KOPT-K1 (cell line): ENCODE data around the gene MYMK.

Source experiments
- H3K27ac ChIP-seq: fragments of 200-600 bp; sonication (generic); 2 replicates; pipeline ENCODE4 v1.5.1; 2016; ENCODE audit warnings: antibody characterized with exemption, mild to moderate bottlenecking, low read depth, low read length; ENCODE audit not compliant: poor library complexity, severe bottlenecking
- H3K36me3 ChIP-seq: fragments of 200-600 bp; sonication (generic); 2 replicates; pipeline ENCODE4 v1.5.1; 2017; ENCODE audit warnings: antibody characterized with exemption, mild to moderate bottlenecking, low read length, moderate library complexity; ENCODE audit not compliant: insufficient read depth
- H3K9me3 ChIP-seq: fragments of 200-600 bp; sonication (generic); 2 replicates; pipeline ENCODE4 v1.5.1; 2017; ENCODE audit warnings: antibody characterized with exemption, low read length, mild to moderate bottlenecking; ENCODE audit not compliant: insufficient read depth, poor library complexity, severe bottlenecking

The MYMK gene

DNA sequence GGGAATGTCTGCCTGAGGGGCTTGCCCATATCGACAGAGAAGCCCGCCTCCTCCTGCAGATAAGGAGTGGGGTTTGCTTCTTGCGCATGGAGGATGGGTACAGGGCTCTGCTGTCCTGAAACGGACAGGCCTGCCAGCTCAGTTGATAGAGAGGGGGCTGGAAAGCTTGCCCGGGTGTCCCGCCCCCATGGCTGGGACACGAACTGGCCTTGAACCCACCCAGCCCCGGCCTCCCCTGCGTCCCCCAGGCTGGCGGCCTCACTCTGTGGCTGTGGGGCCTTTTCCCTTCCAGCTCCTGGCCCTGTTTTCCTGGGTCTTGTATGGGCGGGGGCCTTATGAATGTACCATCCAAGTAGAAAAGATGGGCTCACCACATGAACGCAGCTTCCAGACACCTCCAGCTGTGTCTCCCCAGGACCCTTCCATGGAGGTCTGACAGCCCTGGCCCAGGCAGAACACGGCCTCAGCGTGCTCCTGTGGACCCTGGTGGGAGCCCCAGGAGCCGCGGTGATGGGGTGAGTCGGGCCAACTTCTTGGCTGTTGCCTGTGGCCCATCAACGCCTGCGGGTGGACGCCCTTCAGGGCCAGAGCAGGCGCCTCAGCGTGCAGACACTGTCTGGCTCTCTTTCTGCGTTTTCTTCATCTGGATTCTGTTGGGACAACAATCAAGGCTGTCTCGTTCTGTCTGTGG lies 30.0 kb downstream of the MYMK start:
- Histone ChIP-seq H3K9me3 (no peaks in the 10 kb centered on the region), H3K36me3 (no peaks in the 10 kb centered on the region), H3K27ac (no peak overlapping the region)

DNA sequence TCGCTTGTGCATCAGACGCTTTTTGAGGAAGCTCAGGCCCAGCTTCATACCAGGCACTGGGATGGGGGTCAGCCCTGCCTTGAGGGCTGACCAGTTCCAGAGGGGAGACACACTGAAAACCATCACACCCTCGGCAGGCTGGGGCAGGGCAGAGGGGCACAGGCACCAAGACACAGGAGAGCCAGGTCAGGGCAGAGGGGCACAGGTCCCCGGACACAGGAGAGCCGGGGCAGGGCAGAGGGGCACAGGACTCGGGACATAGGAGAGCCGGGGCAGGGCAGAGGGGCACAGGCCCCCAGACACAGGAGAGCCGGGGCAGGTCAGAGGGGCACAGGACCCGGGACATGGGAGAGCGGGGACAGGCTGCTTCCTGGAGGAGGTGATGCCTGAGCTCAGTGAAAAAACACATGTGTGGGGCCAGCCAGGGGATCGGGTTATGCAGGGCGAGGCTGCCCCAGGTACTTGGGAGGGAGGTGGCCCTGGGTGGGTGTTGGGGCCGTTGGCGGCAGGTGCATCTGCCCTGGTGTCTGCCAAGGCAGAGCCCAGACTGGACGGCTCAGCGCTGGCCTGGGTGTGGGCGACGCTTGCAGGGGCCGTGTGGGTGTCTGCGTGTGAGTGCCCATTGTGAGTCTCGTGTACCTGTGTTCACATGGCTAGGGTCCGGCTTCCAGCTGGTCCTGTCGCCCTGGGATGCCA lies 30.8 kb downstream of the MYMK start:
- no peaks in the 10 kb centered on the region for H3K36me3 ChIP-seq
- no peaks in the 10 kb centered on the region for H3K9me3 ChIP-seq
- H3K27ac ChIP-seq = no peak overlapping the region

DNA sequence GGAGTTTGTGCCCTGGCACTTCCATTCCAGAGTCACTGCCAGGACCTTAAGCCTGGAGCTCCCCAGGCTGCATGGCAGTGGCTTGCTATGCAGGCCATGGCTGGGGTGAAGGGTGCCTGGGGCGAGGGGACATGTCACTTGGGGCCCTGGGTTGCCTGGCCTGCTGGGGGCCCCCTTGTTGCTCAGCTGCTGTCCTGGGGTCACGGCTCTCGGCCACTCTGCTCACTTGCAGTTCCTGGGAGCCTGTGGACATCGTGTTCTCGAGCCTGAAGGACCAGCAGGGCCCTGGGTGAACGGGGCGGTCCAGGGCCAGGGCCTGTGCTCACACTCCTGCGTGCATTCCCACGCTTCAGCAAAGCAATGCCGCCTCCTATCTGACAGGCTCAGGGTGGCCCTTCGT lies 31.3 kb downstream of the MYMK start:
- H3K36me3 ChIP-seq = no peaks in the 10 kb centered on the region
- H3K27ac ChIP-seq = no peak overlapping the region
- no peaks in the 10 kb centered on the region for H3K9me3 ChIP-seq

DNA sequence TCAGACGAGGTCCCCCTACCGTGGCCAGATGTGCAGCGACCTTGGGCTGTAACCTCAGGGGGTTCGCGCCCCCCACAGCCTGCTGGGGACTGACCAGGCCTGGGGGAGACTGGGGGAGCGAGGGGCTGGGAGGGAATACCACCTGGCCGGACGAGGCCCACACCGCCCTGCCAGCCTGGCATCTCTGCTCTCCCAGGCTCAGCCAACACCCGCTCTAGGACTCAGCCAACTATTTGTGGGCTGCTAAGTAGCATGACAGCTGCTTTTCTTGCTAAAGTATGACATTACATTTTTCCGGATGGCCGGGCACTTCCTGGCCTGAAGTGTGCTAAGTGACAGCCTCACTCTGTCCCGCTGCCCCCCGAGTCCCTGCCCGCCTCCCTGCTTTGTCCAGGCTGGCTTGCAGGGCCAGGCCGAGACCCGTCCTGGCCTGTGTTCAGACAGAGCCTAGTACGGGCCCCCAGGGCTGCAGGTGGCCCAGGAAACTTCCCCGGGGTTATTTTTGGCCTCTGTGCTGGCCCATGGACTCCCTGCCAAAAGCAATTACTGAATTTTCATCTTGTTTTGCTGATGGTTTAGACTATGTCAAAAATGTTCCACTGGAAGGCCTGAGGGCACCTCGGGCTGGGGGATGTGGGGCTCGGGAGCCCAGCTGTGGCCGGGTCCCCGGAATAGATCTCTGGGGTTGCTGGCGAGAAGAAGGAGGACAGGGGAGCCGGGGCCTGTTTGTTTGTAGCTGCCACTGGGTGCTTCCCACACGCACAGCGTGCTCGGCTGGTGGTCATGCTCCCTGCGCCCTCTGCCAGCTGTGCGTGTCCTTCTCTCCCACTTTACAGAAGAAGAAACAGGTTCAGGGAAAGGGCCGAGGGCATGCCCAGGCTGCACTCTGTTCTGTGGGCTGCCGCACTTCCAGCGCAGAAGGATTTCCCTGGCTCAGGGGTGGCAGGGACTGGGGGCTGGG lies 32.4 kb downstream of the MYMK start:
- Histone ChIP-seq H3K9me3 (no peaks in the 10 kb centered on the region), H3K36me3 (no peaks in the 10 kb centered on the region), H3K27ac (no peak overlapping the region)

DNA sequence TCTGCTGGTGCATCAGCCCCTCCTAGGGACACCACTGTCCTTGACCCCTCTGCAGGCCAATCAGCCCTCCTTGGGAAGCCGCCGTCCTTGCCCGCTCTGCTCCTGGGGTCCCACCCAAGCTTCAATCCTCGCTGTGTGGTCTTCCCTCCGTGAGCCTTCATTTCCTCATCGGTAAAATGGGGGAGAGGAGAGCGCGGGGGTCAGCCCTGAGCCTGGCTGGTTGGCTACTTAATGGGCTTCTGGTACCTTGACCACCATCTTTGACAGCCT lies 33.2 kb downstream of the MYMK start:
- Histone ChIP-seq H3K27ac (no peak overlapping the region), H3K36me3 (no peaks in the 10 kb centered on the region)

DNA sequence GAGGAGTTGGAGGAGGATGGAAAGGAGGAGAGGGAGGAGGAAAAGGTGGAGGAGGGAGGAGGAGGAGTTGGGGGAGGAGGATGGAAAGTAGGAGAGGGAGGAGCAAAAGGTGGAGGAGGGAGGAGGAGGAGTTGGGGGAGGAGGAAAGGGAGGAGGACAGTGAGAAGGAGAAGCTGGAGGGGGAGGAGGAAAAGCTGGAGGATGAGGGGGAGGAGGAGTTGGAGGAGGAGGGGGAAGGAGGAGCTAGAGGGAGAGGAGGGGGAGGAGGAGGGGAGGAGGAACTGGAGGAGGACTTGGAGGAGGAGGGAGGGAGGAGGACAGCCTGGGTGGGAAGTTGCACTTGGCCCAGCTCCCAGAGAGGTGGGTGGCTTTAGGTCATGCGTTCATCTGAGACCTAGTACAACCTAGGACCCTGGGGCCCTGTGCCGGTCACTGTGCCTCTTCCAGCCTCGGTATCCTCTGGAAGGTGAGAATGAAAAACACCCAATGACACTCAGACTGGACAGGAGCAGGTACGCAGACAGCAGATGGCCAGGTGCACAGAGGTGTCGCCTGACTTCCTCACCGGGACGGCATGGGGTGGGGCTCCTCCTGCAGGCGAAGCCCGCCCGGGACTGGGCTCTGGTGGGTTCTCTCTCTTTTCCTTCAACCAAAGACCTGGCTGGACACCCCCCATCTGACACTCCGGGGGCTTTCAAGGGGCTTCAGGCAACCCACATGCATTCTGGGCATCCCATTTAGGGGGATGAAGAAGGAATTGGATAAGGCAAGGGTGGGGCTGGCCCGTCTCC lies 33.7 kb downstream of the MYMK start:
- Histone ChIP-seq H3K27ac (no peak overlapping the region), H3K36me3 (no peaks in the 10 kb centered on the region), H3K9me3 (no peaks in the 10 kb centered on the region)

More for the DNA sequence above, 33.2 kb downstream of the MYMK start:
- no peaks in the 10 kb centered on the region for H3K9me3 ChIP-seq

DNA sequence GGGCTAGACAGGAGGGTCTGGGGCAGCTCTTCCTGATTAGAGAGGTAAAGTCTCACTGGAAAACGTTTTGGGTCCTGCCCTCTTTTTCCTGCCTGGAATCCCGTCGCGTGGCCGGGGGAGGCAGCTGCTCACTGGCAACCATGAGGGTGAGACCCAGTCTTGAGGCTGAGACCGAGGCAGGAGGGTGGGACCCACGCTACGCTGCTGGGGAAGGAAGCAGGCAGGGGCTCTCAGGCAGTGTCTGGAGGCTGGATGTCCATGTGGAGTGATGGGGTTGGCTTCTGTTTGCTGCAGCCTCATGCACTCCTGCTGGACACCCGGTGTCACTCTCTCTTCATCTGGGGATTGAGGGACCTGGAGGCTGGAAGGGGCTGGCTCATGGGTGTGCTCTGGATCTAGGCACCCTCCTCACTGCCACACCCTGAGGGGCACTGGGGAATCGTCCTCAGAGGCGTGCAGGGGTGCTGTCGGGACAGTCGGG lies 34.5 kb downstream of the MYMK start:
- H3K36me3 ChIP-seq = no peaks in the 10 kb centered on the region
- H3K9me3 ChIP-seq = no peaks in the 10 kb centered on the region
- no peak overlapping the region for H3K27ac ChIP-seq

DNA sequence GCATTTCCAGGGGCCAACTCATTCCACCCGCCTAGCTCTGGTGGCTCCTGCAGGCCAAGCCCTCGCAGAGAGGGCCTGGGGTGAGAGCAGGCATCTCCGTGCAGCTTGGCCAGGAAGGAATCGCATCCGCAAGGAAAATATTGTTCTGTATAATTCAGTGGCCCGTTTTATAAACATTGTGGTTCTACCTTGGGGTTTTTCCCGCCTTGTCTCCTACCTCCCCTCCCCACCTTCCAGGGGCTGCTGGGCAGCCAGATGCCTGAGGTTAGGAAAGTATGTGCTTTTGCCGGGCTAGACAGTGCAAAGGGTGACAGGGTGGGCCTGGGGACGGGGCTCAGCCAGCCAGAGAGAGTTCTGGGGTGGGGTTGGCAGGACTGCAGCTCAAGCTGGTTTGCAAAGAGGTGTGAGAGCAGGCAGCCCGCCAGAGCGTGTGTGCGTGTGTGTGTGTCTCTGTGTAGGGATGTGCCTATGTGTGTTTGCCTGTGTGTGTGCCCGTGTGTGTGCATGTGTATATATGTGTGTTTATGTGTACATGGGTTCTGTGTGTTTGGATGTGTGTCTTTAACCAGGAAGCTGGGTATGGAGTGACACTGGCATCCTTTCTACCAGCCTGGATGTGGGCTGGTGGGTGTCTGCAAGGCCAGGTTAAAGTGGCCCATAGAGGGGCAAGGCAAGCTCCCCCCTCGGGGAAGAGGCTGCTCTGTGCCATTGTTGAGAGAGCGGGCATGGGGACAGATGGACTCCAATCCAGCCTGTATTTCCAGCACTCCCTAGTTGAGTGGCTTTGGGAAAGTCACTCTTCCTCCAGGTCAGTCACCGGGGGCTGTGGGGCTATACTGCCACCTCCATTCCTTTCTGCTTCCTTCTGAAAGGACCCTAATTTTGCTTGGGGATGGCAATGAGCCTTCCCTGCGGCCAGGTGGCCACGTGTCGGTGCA lies 35.2 kb downstream of the MYMK start:
- no peak overlapping the region for H3K27ac ChIP-seq
- H3K9me3 ChIP-seq = no peaks in the 10 kb centered on the region
- H3K36me3 ChIP-seq = no peaks in the 10 kb centered on the region

DNA sequence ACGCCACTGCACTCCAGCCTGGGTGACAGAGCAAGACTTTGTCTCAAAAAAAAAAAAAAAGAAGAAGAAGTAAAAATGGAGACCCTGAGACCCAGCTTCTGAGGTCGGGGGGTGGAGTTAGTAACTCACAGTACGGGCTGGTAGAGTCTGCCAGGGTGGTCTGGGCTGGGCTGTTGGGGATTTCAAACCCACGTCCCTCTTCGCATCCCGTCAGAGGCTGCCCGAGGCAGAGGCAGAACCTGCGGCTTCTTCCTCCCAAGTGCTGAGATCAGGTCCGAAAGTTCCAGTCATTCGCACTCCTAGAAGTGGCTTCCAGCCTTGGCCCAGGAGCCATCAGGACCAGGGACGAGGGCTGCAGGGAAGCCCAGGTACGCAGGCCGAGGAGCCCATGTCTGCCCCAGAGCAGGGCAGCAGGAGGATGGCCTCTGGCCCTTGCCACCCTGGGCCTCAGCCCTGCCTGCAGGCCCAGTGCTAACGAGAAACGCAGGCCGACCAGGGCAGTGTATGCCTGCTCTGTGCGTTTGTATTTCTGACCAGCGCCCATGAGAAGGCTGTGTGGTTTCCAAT lies 36.0 kb downstream of the MYMK start:
- no peaks in the 10 kb centered on the region for H3K36me3 ChIP-seq
- no peak overlapping the region for H3K27ac ChIP-seq
- no peaks in the 10 kb centered on the region for H3K9me3 ChIP-seq

DNA sequence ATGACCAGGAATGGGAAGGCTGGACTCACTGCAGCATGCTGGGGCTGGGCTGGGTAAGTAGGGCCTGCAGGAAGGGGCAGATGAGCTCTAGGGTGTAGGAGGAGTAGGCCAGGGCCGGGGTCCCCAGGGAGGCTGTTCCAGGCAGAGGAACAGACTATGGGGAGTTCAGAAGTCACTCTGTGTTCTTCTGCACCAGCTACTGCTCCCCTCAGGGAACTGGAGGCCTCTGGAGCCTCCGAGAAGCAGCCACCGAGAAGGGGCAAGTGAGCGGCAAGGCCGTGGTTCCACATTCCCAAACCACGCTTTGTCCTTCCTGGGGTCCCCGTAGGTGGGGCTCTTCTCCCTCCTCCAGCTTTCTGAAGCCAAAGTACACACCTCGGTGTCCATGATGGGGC lies 37.4 kb downstream of the MYMK start:
- H3K36me3 ChIP-seq = no peaks in the 10 kb centered on the region
- H3K27ac ChIP-seq = no peak overlapping the region
- no peaks in the 10 kb centered on the region for H3K9me3 ChIP-seq

DNA sequence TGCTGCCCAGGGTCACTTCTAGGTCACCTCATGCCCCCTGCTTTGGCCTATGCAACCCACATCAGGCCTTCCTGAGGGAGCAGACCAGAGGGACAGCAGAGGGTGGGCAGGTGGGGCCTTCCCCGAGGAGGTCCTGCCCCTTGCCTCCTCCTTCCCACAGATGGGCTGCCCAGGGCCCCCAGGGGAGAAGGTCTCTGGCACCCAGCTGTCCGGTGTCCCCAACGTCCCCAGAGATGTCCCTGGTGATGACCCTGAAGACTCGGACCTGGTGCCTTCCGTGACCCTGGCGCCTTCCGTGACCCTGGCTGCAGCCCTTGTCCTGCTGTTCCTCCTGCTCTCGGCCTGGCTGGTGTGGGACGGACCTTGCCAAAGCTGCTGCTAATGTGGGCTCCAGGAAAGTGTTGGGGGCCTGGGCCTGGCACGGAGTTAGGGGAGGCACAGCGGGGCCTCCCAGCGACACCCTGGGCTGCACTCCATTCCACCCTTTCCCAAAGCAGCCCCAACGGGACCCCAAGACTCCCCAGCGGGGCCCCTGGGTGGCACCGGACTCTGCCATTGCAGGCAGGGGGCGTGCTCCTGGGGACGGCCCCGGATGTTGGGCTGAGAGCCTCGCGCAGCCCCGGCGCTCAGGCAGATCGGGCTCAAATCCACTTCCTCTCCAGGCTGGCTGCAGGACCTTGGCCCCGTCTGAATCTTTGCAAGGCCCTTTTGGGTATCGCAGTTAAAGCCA lies 39.1 kb downstream of the MYMK start:
- H3K9me3 ChIP-seq = no peaks in the 10 kb centered on the region

DNA sequence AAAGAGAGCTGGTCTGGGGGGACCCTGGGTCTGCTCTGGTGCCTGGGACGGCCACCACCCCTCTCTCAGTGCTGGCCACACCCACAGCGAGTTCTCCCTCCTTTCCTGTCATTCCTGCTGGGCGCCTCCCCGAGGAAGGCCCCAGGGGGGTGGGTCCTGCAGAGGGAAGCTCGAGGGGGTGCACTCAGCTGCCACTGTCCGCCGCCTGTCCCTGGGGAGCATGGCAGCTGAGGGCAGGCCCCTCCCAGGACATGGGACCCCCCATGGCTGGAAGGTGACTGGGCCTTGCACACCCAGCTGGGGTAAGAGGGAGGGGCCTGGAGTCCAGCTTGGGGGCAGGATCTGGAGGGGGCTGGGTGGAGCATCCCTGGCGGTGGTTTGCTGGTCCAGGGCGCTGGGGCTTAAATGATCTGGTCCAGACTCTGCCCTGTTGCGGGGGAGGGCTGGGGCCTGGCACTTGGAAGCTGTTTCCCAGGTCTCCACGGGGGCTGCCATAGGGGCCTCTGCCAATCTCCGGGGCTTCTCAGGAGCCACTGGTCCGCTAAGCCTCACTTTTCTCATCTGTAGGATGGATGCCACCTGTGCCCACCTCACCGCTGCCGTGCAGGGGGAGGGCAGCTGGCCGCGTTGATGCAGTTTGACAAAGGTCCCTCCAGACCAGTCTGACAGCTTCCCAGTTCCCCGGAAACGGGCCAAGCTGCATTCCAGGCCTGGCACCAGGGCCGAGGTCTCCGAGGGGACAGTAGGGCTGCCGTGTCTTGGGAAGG lies 39.9 kb downstream of the MYMK start:
- H3K9me3 ChIP-seq = no peaks in the 10 kb centered on the region
- H3K27ac ChIP-seq = no peak overlapping the region
- no peaks in the 10 kb centered on the region for H3K36me3 ChIP-seq

More for the DNA sequence above, 39.1 kb downstream of the MYMK start:
- Histone ChIP-seq H3K36me3 (no peaks in the 10 kb centered on the region), H3K27ac (no peak overlapping the region)
